ENCODE data around the gene NOX5.

DNA sequence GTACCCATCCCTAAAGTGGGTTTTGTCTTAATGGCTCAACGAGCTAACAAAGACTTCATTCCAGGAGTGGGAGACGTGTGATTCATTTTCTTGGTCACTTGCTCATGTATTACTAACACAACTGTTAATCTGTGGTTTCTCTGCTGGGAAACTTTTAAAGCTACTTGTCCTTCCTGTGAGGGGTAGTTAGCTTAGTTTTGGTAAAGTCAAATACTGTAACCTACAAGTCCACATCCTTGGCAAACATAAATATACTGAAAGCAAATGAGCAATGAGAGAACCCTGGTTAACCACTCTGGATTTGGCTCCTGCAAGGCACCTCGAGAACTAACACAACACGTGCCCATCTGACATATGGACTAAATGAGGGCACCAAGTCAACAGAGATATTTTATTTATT lies 19.9 kb downstream of the NOX5 start:
- TF ChIP-seq, protein P1, sequence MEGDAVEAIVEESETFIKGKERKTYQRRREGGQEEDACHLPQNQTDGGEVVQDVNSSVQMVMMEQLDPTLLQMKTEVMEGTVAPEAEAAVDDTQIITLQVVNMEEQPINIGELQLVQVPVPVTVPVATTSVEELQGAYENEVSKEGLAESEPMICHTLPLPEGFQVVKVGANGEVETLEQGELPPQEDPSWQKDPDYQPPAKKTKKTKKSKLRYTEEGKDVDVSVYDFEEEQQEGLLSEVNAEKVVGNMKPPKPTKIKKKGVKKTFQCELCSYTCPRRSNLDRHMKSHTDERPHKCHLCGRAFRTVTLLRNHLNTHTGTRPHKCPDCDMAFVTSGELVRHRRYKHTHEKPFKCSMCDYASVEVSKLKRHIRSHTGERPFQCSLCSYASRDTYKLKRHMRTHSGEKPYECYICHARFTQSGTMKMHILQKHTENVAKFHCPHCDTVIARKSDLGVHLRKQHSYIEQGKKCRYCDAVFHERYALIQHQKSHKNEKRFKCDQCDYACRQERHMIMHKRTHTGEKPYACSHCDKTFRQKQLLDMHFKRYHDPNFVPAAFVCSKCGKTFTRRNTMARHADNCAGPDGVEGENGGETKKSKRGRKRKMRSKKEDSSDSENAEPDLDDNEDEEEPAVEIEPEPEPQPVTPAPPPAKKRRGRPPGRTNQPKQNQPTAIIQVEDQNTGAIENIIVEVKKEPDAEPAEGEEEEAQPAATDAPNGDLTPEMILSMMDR (conservative IDR thresholded peaks at IDR 0.05 in 1 of 2, IDR thresholded peaks at IDR 0.05 in 1 of 2; ENCODE audit: low read depth in 1 of 2, low read length in 2 of 2) = no peak
- TF ChIP-seq EZH2 (IDR thresholded peaks at IDR 0.05; ENCODE audit: low read length, missing control alignments) = no peak
